Neural crest cell (in vitro differentiated cells): ENCODE measurements around the gene RHOB. TPM values are rescaled to one million over a fixed set of nuclear protein-coding genes. Genes with fewer than 3 reads are reported as not detected.

Source experiments
- DNase-seq: peaks from one replicate; pipeline ENCODE4 v3.0.0; 2021; ENCODE audit warnings: low read depth, mixed read lengths, low spot score
- H3K27ac Mint-ChIP-seq: one replicate; pipeline ENCODE4 v1.8.0; 2021; ENCODE audit warnings: mild to moderate bottlenecking, mixed read lengths; ENCODE audit not compliant: unreplicated experiment
- H3K27me3 Mint-ChIP-seq: 2 replicates; pipeline ENCODE4 v1.8.0; 2021; ENCODE audit warnings: low read depth, mild to moderate bottlenecking, mixed read lengths
- H3K36me3 Mint-ChIP-seq: 2 replicates; pipeline ENCODE4 v1.8.0; 2021; ENCODE audit warnings: low read depth, mild to moderate bottlenecking, mixed read lengths
- H3K4me1 Mint-ChIP-seq: 2 replicates; pipeline ENCODE4 v1.8.0; 2021; ENCODE audit warnings: mixed read lengths
- H3K4me3 Mint-ChIP-seq: one replicate; pipeline ENCODE4 v1.8.0; 2021; ENCODE audit warnings: mild to moderate bottlenecking, mixed read lengths
- H3K9me3 Mint-ChIP-seq: 2 replicates; pipeline ENCODE4 v1.8.0; 2021; ENCODE audit warnings: mixed read lengths
- CTCF ChIP-seq: fragments of 200-600 bp; sonication (generic); conservative IDR thresholded peaks from 2 replicates; pipeline ENCODE4 v1.5.0; 2021; ENCODE audit warnings: antibody characterized with exemption, mild to moderate bottlenecking
- total RNA-seq: library from RNA; stranded (reverse); gene quantifications from 2 replicates; pipeline ENCODE4 v1.2.1, GENCODE V29; 2021

The RHOB gene
- total RNA-seq, 1 donor from 2014 or later: 146 TPM

GRCh38 chr2:20496942-20497341 lies 50.1 kb downstream of the RHOB start:
- Mint-ChIP-seq H3K36me3 (no peaks in the 10 kb centered on the region), H3K27me3 (no peaks in the 10 kb centered on the region), H3K4me1 (peaks cover 48% of the 10 kb centered on the region), H3K27ac (peak overlapping the region; percentile 10), H3K4me3 (no peak overlapping the region), H3K9me3 (no peaks in the 10 kb centered on the region)
- no peak for DNase-seq
- TF ChIP-seq CTCF: no peak

Other genes starting within 250 kb of the RHOB start
- 81.0 and 85.4 TPM in 2 replicates for gene SDC1, start 221.9 kb upstream of the RHOB start, total RNA-seq
- 110 and 113 TPM in 2 replicates for gene PUM2, start 96.2 kb upstream of the RHOB start, total RNA-seq
- 19.4 and 19.6 TPM in 2 replicates for gene HS1BP3, start 204.0 kb downstream of the RHOB start, total RNA-seq
- 0.36 and 0.40 TPM in 2 replicates for gene GDF7, start 220.1 kb downstream of the RHOB start, total RNA-seq